Lower leg skin (tissue), 4 donors: Measurements from ENCODE around the gene TMEM129. TPM values are rescaled to one million over a fixed set of nuclear protein-coding genes. Genes with fewer than 3 reads are reported as not detected.

Experiments used
- DNase-seq, 2 donors: peaks; one replicate each; pipeline ENCODE4 v3.0.0-alpha.2; 2019; ENCODE audit warnings: low spot score in 2 of 2
- H3K4me3 ChIP-seq: fragments of 200-600 bp; sonication (generic); 2 replicates; pipeline ENCODE4 v1.5.1; 2017; ENCODE audit warnings: mild to moderate bottlenecking, low read depth; ENCODE audit not compliant: poor library complexity, severe bottlenecking
- CTCF ChIP-seq, 3 donors: fragments of 450-650 bp; IDR thresholded peaks; one replicate each; pipeline ENCODE4 v1.5.1; 2016; ENCODE audit warnings: antibody characterized with exemption in 3 of 3, mild to moderate bottlenecking in 3 of 3, moderate library complexity in 2 of 3
- POLR2A ChIP-seq, 2 donors: fragments of 450-650 bp; IDR thresholded peaks; one replicate each; pipeline ENCODE4 v1.6.1; 2016 to 2017; ENCODE audit warnings: antibody characterized with exemption in 2 of 2, mild to moderate bottlenecking in 1 of 2, moderate library complexity in 1 of 2
- WGBS, 2 donors: methylation state at CpG; one replicate each; pipeline ENCODE4 v1.1.5; 2018; 5-methylcytosine and 5-hydroxymethylcytosine counted together
- intact Hi-C: fragments of 100-400 bp; cut with DNase I; formaldehyde crosslinking; loops from one replicate; pipeline ENCODE4 v1.15.0; 2023; ENCODE audit warnings: low total_unique reads
- total RNA-seq, 4 donors: library from RNA; depleted of rRNA; stranded (reverse); fragments of >200 nt; gene quantifications; one replicate each; pipeline ENCODE4 v1.1.0, GENCODE V29; 2016

Gene TMEM129
- total RNA-seq, 4 donors from 2014 or later: 31.0 to 62.0 (median 57.6) TPM

GRCh38 chr4:1684506-1685234 is 36.5 kb downstream of the TMEM129 start:
- H3K4me3 ChIP-seq: peak overlapping the region; percentile 21
- TF ChIP-seq CTCF (IDR thresholded peaks at IDR 0.05): no peak
- no peak for TF ChIP-seq POLR2A (IDR thresholded peaks at IDR 0.05)
- WGBS, 2 donors: 38 to 80% methylated on average over 3 to 31 of the region's 66 CpGs
- peak; percentile 88 to 98 for DNase-seq
- intact Hi-C loops: no loop called here

DNA sequence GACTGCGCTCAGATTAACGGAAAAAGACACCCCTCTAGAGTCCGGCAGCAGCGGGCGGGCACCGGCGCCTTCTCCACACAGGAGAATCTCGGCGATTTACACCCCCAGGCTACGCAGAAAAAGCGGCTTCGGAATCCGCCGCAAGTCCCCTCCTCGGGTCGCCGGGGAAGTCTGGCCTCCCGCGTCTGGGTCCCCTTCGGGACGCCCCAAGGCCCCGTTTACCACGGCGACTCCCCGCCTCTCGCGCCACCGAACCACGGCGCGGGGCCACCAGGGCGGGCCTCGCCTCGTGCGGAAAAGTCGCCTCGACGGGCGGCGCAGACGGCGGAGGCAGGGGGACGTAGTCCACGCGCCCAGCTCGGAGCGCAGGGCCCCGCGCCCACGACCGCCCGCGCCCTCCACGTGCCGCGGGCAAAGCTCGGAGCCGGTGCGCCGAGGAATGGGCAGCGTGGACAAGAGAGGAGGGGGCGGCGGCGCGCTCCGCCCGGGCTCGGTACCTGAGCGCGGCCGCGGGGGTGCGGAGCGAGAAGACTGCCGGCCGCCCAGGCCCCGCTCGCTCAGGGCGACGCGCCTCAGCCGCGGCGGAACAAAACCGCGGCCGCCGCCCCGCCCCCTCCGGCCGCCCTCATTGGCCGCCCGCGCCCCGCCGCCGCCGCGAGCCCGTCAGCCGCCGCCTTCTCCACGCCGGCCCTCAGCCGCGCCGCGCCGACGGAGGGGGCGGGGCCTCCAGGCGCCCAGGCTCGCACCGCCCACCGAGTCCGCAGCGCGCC is 37.2 kb downstream of the TMEM129 start, which contains the start of gene FAM53A:
FAM53A (minus strand) TSS at position 578 of the 770 bp plus-strand sequence. CDS start 15,572 bp downstream, outside the sequence.
- 1 to 2% methylated on average over 38 to 63 of the region's 118 CpGs for WGBS, 2 donors

DNA sequence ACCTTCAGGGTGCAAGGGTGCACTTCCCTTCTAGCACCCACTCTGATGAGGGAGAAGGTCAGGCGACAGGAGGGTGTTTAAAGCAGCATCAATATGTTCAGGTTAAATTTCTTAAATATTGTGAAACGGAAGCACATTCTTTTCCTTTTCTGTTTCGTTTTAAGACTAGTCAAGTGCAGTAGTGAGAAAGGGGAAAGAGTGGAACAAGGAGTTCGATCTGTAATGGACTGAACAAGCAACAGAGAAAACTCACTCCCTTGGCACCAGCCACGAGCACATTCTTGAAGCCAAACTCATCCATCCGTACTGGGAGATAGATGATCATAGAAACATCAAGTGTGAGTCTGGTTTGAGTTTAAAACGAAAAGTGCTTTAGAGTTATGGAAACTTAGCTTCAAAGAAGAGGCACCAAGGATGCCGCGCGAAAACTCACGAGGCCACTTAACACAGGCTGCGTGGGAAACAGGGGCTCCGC is 37.8 kb downstream of the TMEM129 start:
- DNase-seq: peak in 1 of 2 donors; percentile 38
- no peak for TF ChIP-seq POLR2A (IDR thresholded peaks at IDR 0.05)
- TF ChIP-seq CTCF (IDR thresholded peaks at IDR 0.05): no peak
- peak overlapping the region; percentile 48 for H3K4me3 ChIP-seq
- intact Hi-C loops: no loop called here
- WGBS, 2 donors: 6 to 7% methylated on average over 13 of the region's 13 CpGs

More for the DNA sequence above, 37.2 kb downstream of the TMEM129 start, which contains the start of gene FAM53A:
- no peak for TF ChIP-seq POLR2A (IDR thresholded peaks at IDR 0.05)
- TF ChIP-seq CTCF (IDR thresholded peaks at IDR 0.05): no peak
- peak in 1 of 2 donors; percentile 89 for DNase-seq
- intact Hi-C loops: no loop called here
- peak within 1 kb of the TSS; percentile 48 for H3K4me3 ChIP-seq

GRCh38 chr4:1682860-1683259 is 38.3 kb downstream of the TMEM129 start:
- TF ChIP-seq CTCF (IDR thresholded peaks at IDR 0.05) (no peak), POLR2A (IDR thresholded peaks at IDR 0.05) (no peak)
- no peak for DNase-seq
- 86 to 88% methylated on average over 13 of the region's 13 CpGs for WGBS, 2 donors
- intact Hi-C loops: no loop called here
- H3K4me3 ChIP-seq: no peak overlapping the region

DNA sequence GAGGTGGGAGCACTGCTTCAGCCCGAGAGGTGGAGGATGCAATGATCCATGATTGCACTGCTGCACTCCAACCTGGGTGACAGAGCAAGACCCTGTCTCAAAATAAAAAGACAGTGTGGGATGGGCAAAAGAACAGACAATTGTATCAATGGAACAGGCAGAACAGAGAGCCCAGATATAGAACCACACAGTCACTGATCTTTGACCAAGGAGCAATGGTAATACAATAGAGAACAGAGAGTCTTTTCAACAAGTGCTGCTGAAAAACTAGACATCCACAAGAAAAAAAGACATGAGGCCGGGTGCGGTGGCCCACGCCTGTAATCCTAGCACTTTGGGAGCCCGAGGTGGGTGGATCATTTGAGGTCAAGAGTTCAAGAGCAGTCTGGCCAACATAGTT is 42.9 kb downstream of the TMEM129 start:
- TF ChIP-seq POLR2A (IDR thresholded peaks at IDR 0.05) (no peak), CTCF (IDR thresholded peaks at IDR 0.05) (no peak)
- intact Hi-C loops: loop anchor here (5.0 kb wide), 1 partner anchor 284 kb away; no protein-coding TSS in a partner anchor
- WGBS, 2 donors: 73 to 83% methylated on average over 5 of the region's 5 CpGs
- H3K4me3 ChIP-seq: no peak overlapping the region
- DNase-seq: no peak
